ENCODE data around the gene CDKN2AIPNL. TPM values are rescaled to one million over a fixed set of nuclear protein-coding genes. Genes with fewer than 3 reads are reported as not detected.

The CDKN2AIPNL gene
- total RNA-seq, 1 donor from 2014 or later = 29.0 TPM

GRCh38 chr5:134355681-134356080 is 56.0 kb downstream of the CDKN2AIPNL start:
- DNase-seq (ENCODE audit: low spot score, unreplicated experiment) = no peak
- no peak overlapping the region for H3K27ac Mint-ChIP-seq
- TF ChIP-seq CTCF (IDR thresholded peaks at IDR 0.05; ENCODE audit: unreplicated experiment) = no peak
- no peaks in the 10 kb centered on the region for H3K9me3 Mint-ChIP-seq (ENCODE audit: low read depth)
- no peak overlapping the region for H3K4me3 Mint-ChIP-seq (ENCODE audit: low read depth)
- peaks cover 2% of the 10 kb centered on the region for H3K36me3 Mint-ChIP-seq (ENCODE audit: insufficient read depth)
- H3K4me1 Mint-ChIP-seq (ENCODE audit: low read depth) = no peaks in the 10 kb centered on the region
- H3K27me3 Mint-ChIP-seq = no peaks in the 10 kb centered on the region

Other genes starting within 250 kb of the CDKN2AIPNL start
- gene SKP1, start 234.9 kb downstream of the CDKN2AIPNL start, total RNA-seq = 339 and 358 TPM in 2 replicates
- gene PPP2CA, start 185.8 kb downstream of the CDKN2AIPNL start, total RNA-seq = 157 and 164 TPM in 2 replicates
- 3.0 and 6.1 TPM in 2 replicates for gene CDKL3, start 44.7 kb downstream of the CDKN2AIPNL start, total RNA-seq
- gene UBE2B, start 40.3 kb downstream of the CDKN2AIPNL start, total RNA-seq = 80.0 and 81.3 TPM in 2 replicates
- gene JADE2, start 113.8 kb upstream of the CDKN2AIPNL start, total RNA-seq = 6.7 and 7.8 TPM in 2 replicates
- gene SAR1B, start 220.9 kb upstream of the CDKN2AIPNL start, total RNA-seq = 51.9 and 54.8 TPM in 2 replicates
- 25.1 and 27.0 TPM in 2 replicates for gene SEC24A, start 236.9 kb upstream of the CDKN2AIPNL start, total RNA-seq